ENCODE data around the gene CDC14B. TPM values are rescaled to one million over a fixed set of nuclear protein-coding genes. Genes with fewer than 3 reads are reported as not detected.

The CDC14B gene
- total and polyA plus RNA-seq, 4 donors = 2.9 to 29.8 (median 8.0) TPM

DNA sequence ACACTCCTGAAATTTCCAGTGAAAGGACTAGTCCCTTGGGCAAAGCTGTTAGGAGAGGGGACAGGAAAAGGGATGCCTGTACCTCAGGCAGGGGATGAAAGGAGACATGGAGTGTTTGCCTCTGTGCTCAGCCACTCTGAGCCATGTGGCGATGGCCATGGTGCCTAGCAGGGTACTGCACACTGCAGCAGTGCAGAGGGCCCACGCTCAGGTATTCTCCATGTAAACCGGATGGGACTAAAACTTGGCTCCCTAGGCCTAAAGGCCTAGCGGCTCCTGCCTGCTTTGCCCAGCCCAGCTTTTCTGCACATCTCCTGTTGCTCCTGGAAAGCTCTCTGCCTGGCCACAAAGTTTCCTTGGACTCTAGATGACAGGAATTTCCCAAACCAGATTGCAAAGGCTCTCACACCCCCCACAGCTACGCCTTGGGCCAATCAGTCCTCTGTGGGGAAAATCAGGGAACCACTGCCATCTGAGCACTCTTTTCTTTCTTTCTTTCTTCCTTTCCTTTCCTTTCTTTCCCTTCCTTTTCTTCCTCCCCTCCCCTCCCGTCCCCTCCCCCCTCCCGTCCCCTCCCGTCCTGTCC, 125.3 kb downstream of the CDC14B start:
- 85 to 96% methylated on average over 8 of the region's 8 CpGs for WGBS, 2 donors
- H3K4me3 ChIP-seq = no peak overlapping the region
- H3K9ac ChIP-seq (ENCODE audit: insufficient read depth in 1 of 2, low read length in 2 of 2) = no peak overlapping the region
- no peak for DNase-seq
- TF ChIP-seq, protein P1, sequence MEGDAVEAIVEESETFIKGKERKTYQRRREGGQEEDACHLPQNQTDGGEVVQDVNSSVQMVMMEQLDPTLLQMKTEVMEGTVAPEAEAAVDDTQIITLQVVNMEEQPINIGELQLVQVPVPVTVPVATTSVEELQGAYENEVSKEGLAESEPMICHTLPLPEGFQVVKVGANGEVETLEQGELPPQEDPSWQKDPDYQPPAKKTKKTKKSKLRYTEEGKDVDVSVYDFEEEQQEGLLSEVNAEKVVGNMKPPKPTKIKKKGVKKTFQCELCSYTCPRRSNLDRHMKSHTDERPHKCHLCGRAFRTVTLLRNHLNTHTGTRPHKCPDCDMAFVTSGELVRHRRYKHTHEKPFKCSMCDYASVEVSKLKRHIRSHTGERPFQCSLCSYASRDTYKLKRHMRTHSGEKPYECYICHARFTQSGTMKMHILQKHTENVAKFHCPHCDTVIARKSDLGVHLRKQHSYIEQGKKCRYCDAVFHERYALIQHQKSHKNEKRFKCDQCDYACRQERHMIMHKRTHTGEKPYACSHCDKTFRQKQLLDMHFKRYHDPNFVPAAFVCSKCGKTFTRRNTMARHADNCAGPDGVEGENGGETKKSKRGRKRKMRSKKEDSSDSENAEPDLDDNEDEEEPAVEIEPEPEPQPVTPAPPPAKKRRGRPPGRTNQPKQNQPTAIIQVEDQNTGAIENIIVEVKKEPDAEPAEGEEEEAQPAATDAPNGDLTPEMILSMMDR (IDR thresholded peaks at IDR 0.05; ENCODE audit: control extremely low read depth, extremely low read depth) = no peak
- no peaks in the 10 kb centered on the region for H3K9me3 ChIP-seq (ENCODE audit: control insufficient read depth in 4 of 4, insufficient read depth in 3 of 4, low read length in 3 of 4)
- no peak overlapping the region for H3K27ac ChIP-seq (ENCODE audit: low read depth in 1 of 2, low read length in 1 of 2)
- no peak for ATAC-seq (ENCODE audit: insufficient read depth, low FRiP score)
- peaks cover under 1 to 9% (median 3%) of the 10 kb centered on the region in 4 donors for H3K36me3 ChIP-seq (ENCODE audit: control insufficient read depth in 4 of 4, insufficient read depth in 4 of 4, low read length in 4 of 4)
- H3K27me3 ChIP-seq (ENCODE audit: control insufficient read depth in 3 of 3, insufficient read depth in 3 of 3, low read length in 2 of 3) = no peaks in the 10 kb centered on the region
- H3K4me1 ChIP-seq (ENCODE audit: control insufficient read depth in 5 of 5, insufficient read depth in 5 of 5, low read length in 5 of 5) = peaks cover 0 to 8% (median 0%) of the 10 kb centered on the region in 5 donors

DNA sequence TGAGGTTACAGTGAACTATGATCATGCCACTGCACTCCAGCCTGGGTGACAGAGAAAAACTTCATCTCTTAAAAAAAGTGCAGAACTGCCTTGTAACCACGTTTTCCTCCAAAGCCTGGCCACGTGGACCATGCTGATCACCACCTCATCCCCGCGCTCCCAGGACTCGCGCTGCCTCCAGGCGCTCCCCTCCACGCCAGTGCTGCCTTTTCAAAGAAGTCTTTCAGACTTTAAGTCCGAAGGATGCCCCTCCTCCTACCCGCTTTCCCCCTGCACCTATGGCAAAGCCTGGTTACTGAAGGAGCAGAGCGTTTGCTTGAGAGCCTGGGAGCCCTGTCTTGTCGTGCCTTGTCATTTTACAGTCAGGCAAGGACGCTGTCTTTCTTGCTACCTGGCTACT, 125.9 kb downstream of the CDC14B start:
- no peak for ATAC-seq (ENCODE audit: insufficient read depth, low FRiP score)
- TF ChIP-seq, protein P1 (IDR thresholded peaks at IDR 0.05; ENCODE audit: control extremely low read depth, extremely low read depth) = no peak
- Histone ChIP-seq H3K27ac (ENCODE audit: low read depth in 1 of 2, low read length in 1 of 2) (no peak overlapping the region), H3K9ac (ENCODE audit: insufficient read depth in 1 of 2, low read length in 2 of 2) (no peak overlapping the region), H3K27me3 (ENCODE audit: control insufficient read depth in 3 of 3, insufficient read depth in 3 of 3, low read length in 2 of 3) (no peaks in the 10 kb centered on the region), H3K9me3 (ENCODE audit: control insufficient read depth in 4 of 4, insufficient read depth in 3 of 4, low read length in 3 of 4) (no peaks in the 10 kb centered on the region), H3K36me3 (ENCODE audit: control insufficient read depth in 4 of 4, insufficient read depth in 4 of 4, low read length in 4 of 4) (peaks cover 2 to 10% (median 6%) of the 10 kb centered on the region in 4 donors), H3K4me3 (no peak overlapping the region), H3K4me1 (ENCODE audit: control insufficient read depth in 5 of 5, insufficient read depth in 5 of 5, low read length in 5 of 5) (peaks cover 0 to 8% (median 0%) of the 10 kb centered on the region in 5 donors)
- 88 to 89% methylated on average over 13 of the region's 13 CpGs for WGBS, 2 donors
- DNase-seq = no peak

DNA sequence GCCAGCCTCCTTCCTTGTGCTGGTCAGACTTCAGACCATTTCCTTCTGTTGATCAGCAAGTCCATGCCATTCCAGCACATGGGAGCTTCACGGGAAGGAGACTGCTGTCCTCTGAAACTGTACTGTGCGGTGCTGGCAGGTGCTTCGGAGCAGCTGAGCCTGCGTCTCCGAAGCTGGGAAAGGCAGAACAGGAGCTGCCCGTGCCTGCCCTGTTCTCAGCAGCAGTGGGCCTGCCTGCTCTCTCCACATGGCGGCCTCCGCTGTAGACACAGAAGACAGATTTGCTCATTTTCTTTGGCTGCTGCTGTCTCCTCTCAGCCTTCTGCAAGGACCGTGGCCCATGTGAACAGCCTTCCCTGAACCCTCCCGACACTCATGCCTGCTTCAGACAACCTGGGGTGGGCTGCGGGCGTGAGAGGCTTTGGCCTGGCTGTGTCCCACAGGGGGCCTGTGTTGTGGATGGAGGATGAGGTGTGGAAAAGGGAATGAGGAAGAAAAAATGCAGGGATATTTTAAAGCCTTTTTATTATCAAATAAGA, 126.6 kb downstream of the CDC14B start:
- H3K27me3 ChIP-seq (ENCODE audit: control insufficient read depth in 3 of 3, insufficient read depth in 3 of 3, low read length in 2 of 3) = no peaks in the 10 kb centered on the region
- 91 to 96% methylated on average over 12 of the region's 12 CpGs for WGBS, 2 donors
- H3K27ac ChIP-seq (ENCODE audit: low read depth in 1 of 2, low read length in 1 of 2) = no peak overlapping the region
- DNase-seq (no peak), ATAC-seq (ENCODE audit: insufficient read depth, low FRiP score) (no peak)
- peaks cover 2 to 17% (median 13%) of the 10 kb centered on the region in 4 donors for H3K36me3 ChIP-seq (ENCODE audit: control insufficient read depth in 4 of 4, insufficient read depth in 4 of 4, low read length in 4 of 4)
- no peaks in the 10 kb centered on the region for H3K9me3 ChIP-seq (ENCODE audit: control insufficient read depth in 4 of 4, insufficient read depth in 3 of 4, low read length in 3 of 4)
- H3K4me3 ChIP-seq = no peak overlapping the region
- TF ChIP-seq, protein P1 (IDR thresholded peaks at IDR 0.05; ENCODE audit: control extremely low read depth, extremely low read depth) = no peak
- H3K4me1 ChIP-seq (ENCODE audit: control insufficient read depth in 5 of 5, insufficient read depth in 5 of 5, low read length in 5 of 5) = peaks cover 0 to 8% (median 0%) of the 10 kb centered on the region in 5 donors
- H3K9ac ChIP-seq (ENCODE audit: insufficient read depth in 1 of 2, low read length in 2 of 2) = no peak overlapping the region
